GM12865 (cell line): ENCODE results near the gene SCARB1.
"Not testable (repeated sequence)": the region's sequence is repeated elsewhere in the genome, so short reads cannot be mapped to it uniquely, and the experiment has no call there.

Source experiments
- DNase-seq: peaks from one replicate; pipeline ENCODE4 v3.0.0; 2010; ENCODE audit warnings: low read depth
- H3K4me3 ChIP-seq: 2 replicates; pipeline ENCODE4 v1.5.1; 2011; ENCODE audit warnings: mild to moderate bottlenecking, low read depth, low read length, control low read depth
- TF ChIP-seq, protein P1 (sequence below): IDR thresholded peaks from 2 replicates; pipeline ENCODE4 v1.5.1; 2011; ENCODE audit warnings: low read length, control low read depth, low read depth, inconsistent platforms; ENCODE audit not compliant: insufficient read depth; ENCODE audit errors: missing control alignments

The SCARB1 gene

GRCh38 chr12:124904306-124905098, 40.8 kb upstream of the SCARB1 start:
- H3K4me3 ChIP-seq, result no peak overlapping the region
- TF ChIP-seq, protein P1, sequence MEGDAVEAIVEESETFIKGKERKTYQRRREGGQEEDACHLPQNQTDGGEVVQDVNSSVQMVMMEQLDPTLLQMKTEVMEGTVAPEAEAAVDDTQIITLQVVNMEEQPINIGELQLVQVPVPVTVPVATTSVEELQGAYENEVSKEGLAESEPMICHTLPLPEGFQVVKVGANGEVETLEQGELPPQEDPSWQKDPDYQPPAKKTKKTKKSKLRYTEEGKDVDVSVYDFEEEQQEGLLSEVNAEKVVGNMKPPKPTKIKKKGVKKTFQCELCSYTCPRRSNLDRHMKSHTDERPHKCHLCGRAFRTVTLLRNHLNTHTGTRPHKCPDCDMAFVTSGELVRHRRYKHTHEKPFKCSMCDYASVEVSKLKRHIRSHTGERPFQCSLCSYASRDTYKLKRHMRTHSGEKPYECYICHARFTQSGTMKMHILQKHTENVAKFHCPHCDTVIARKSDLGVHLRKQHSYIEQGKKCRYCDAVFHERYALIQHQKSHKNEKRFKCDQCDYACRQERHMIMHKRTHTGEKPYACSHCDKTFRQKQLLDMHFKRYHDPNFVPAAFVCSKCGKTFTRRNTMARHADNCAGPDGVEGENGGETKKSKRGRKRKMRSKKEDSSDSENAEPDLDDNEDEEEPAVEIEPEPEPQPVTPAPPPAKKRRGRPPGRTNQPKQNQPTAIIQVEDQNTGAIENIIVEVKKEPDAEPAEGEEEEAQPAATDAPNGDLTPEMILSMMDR, result no peak
- DNase-seq, result peak; percentile 70

- no peak overlapping the region for H3K4me3 ChIP-seq
- peak; percentile 65 for DNase-seq
These were observed 39.3 kb upstream of the SCARB1 start for GRCh38 chr12:124902916-124903315.

GRCh38 chr12:124901003-124901402, 37.3 kb upstream of the SCARB1 start:
- H3K4me3 ChIP-seq, result no peak overlapping the region; the same call in 1 of the 2 replicates
- TF ChIP-seq, protein P1, result no peak
- peak; percentile 47 for DNase-seq

More at GRCh38 chr12:124902916-124903315, 39.3 kb upstream of the SCARB1 start:
- TF ChIP-seq, protein P1, result no peak

GRCh38 chr12:124900345-124900795, 36.7 kb upstream of the SCARB1 start:
- not testable (repeated sequence) for H3K4me3 ChIP-seq, DNase-seq

DNA sequence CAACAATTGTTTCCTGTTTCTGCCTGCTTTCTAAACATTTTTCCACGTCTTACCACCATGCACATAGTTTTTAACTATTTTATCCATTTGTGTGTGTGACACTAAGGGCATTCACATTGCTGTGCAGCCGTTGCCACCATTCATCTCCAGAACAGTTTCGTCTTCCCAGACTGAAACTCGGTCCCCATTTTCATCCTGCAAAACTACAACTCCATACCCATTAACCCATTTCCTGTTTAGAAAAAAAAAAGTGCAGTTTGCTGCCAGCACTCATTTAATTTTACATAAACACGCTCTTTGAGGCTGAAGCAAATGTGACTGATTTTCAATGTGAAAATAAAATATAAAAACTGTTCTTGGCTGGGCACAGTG, 35.2 kb upstream of the SCARB1 start:
- no peak overlapping the region for H3K4me3 ChIP-seq
- TF ChIP-seq, protein P1, result no peak
- no peak for DNase-seq

DNA sequence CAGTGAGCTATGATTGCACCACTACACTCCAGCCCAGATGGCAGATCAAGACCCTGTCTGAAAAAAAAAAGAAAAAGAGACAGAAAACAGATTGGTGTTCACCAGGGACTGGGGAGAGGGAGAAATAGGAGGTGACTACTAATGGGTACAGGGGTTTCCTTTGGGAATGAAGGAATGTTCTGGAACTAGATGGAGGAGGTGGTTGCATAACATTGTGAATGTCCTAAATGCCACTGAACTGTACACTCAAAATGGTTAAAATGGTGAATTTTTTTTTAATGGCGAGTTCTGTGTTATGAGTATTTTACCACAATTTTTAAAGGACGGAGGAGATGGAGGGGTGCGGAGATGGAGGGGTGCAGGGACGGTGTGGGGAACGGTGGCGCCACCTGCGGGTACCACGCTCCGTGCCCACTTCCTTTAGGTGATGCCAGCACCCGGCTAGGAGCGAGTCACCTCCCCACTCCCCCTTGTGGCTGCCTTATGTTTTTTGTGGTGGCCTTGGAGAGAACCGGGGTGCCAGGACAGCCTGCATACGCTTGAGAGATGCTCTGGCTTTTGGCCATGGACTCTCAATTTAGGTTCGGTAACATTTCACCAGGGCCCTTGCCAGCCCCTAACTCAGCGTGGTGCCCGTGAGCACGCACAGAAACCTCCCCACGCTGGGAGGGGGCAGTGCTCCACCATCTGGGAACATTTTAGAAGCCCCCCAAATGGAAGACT, 34.7 kb upstream of the SCARB1 start:
- DNase-seq, result peak; percentile 73
- TF ChIP-seq, protein P1, result peak; percentile 64
- no peak overlapping the region for H3K4me3 ChIP-seq

GRCh38 chr12:124896461-124896860, 32.8 kb upstream of the SCARB1 start:
- H3K4me3 ChIP-seq, result no peak overlapping the region
- TF ChIP-seq, protein P1, result no peak
- no peak for DNase-seq
